Right lobe of liver (tissue), 4 donors: ENCODE results near the gene PCYT1B.

Source experiments
- POLR2A ChIP-seq: fragments of 450-650 bp; IDR thresholded peaks from one replicate; pipeline ENCODE4 v1.6.1; 2017; ENCODE audit warnings: antibody characterized with exemption, mild to moderate bottlenecking
- TF ChIP-seq, protein P1 (sequence below), 4 donors: fragments of 200-600 bp in 3 of 4; fragments of 450-650 bp in 1 of 4; IDR thresholded peaks; one replicate each; pipeline versions ENCODE4 v1.5.1 to v1.8.0; 2016 to 2022; ENCODE audit warnings: antibody characterized with exemption in 4 of 4, mild to moderate bottlenecking in 2 of 4
- donor health status: DM: no; HTN: no; CAD: no.
- donor health status: DM: no; HTN: no; CAD: no.
- donor health status: DM: no; HTN: yes; CAD: no.

GRCh38 chrX:24574743-24575142 is 72.4 kb downstream of the PCYT1B start:
- TF ChIP-seq, protein P1, sequence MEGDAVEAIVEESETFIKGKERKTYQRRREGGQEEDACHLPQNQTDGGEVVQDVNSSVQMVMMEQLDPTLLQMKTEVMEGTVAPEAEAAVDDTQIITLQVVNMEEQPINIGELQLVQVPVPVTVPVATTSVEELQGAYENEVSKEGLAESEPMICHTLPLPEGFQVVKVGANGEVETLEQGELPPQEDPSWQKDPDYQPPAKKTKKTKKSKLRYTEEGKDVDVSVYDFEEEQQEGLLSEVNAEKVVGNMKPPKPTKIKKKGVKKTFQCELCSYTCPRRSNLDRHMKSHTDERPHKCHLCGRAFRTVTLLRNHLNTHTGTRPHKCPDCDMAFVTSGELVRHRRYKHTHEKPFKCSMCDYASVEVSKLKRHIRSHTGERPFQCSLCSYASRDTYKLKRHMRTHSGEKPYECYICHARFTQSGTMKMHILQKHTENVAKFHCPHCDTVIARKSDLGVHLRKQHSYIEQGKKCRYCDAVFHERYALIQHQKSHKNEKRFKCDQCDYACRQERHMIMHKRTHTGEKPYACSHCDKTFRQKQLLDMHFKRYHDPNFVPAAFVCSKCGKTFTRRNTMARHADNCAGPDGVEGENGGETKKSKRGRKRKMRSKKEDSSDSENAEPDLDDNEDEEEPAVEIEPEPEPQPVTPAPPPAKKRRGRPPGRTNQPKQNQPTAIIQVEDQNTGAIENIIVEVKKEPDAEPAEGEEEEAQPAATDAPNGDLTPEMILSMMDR (IDR thresholded peaks at IDR 0.05) = no peak
- TF ChIP-seq POLR2A = no peak
